HepG2 (cell line): ENCODE results near the gene CFAP221. TPM values are rescaled to one million over a fixed set of nuclear protein-coding genes. Genes with fewer than 3 reads are reported as not detected.
"Not testable (repeated sequence)": the region's sequence is repeated elsewhere in the genome, so short reads cannot be mapped to it uniquely, and the experiment has no call there.

Experiments used
- ATAC-seq: fragments of 200-7000 bp; cut with Tn5 transposase; 3 replicates; pipeline ENCODE4 v1.9.1; 2020; ENCODE audit warnings: mild to moderate bottlenecking, moderate library complexity
- BruUV-seq: library from RNA; stranded (reverse); fragments of 400-500 nt; replicated peaks from 2 replicates; lab custom pipeline; 2021; lab: Mats Ljungman, UMichigan
- CTCF ChIA-PET: fragments of 300-600 bp; formaldehyde crosslinking; extraction: SDS; loops from one replicate; lab custom pipeline; 2021; ENCODE audit warnings: low total read pairs, inconsistent platforms, low intra/inter-chr PET ratio; lab: Yijun Ruan, JAX
- POLR2A ChIA-PET: fragments of 350-600 bp; sonication (Branson Sonifier 250); formaldehyde crosslinking; loops from one replicate; lab custom pipeline; 2020; ENCODE audit warnings: antibody characterized with exemption, inconsistent platforms; lab: Yijun Ruan, JAX
- DNase-seq: peaks from one replicate; pipeline ENCODE4 v3.0.0-alpha.2; 2015; ENCODE audit warnings: low spot score
- FAIRE-seq: peaks from 3 replicates; lab custom pipeline; 2011; peaks lifted over from hg19 to GRCh38; lab: Jason Lieb, UNC
- H2AFZ ChIP-seq: one replicate; pipeline ENCODE4 v1.6.1; 2011; ENCODE audit warnings: low read length, inconsistent platforms
- H3K27ac ChIP-seq: fragments of 300-600 bp; 3 replicates; pipeline ENCODE4 v1.8.0; 2011; ENCODE audit warnings: mixed run types, mild to moderate bottlenecking, mixed read lengths, low read length, inconsistent platforms; ENCODE audit not compliant: insufficient read depth; ENCODE audit errors: extremely low read length
- H3K27me3 ChIP-seq, 2 experiments: fragments of 200-600 bp in 1 of 2; 2 replicates in 1 of 2; 3 replicates in 1 of 2; pipeline versions ENCODE4 v1.6.0 to v1.8.0; 2011; ENCODE audit warnings: low read length in 2 of 2, mild to moderate bottlenecking in 2 of 2, moderate library complexity in 2 of 2, inconsistent platforms in 1 of 2; ENCODE audit not compliant: insufficient read depth in 2 of 2, control insufficient read depth in 1 of 2
- H3K36me3 ChIP-seq, 2 experiments: fragments of 200-600 bp in 1 of 2; replicated peaks in 1 of 2; 2 replicates in 1 of 2; 3 replicates in 1 of 2; pipeline versions ENCODE4 v1.5.1 to v1.8.0; 2011; ENCODE audit warnings: low read length in 2 of 2, inconsistent platforms in 1 of 2; ENCODE audit not compliant: insufficient read depth in 2 of 2, control insufficient read depth in 1 of 2
- H3K4me1 ChIP-seq: 2 replicates; pipeline ENCODE4 v1.5.1; 2012; ENCODE audit warnings: low read length, inconsistent platforms; ENCODE audit not compliant: insufficient read depth
- H3K4me2 ChIP-seq: 2 replicates; pipeline ENCODE4 v1.6.0; 2011; ENCODE audit warnings: low read depth, low read length, inconsistent platforms
- H3K4me3 ChIP-seq, 3 experiments: fragments of 200-600 bp in 1 of 3; sonication (generic), shearing (Covaris generic) in 1 of 3; replicated peaks in 1 of 3; 2 replicates each; pipeline ENCODE4 v1.5.1; 2011 to 2016; ENCODE audit warnings: low read length in 3 of 3, inconsistent platforms in 2 of 3, low read depth in 2 of 3, mild to moderate bottlenecking in 2 of 3, control low read depth in 1 of 3, mixed read lengths in 1 of 3; ENCODE audit not compliant: insufficient read depth in 1 of 3
- H3K79me2 ChIP-seq: one replicate; pipeline ENCODE4 v1.6.1; 2011; ENCODE audit warnings: low read length, inconsistent platforms; ENCODE audit not compliant: insufficient read depth
- H3K9ac ChIP-seq: 2 replicates; pipeline ENCODE4 v1.6.0; 2011; ENCODE audit warnings: mild to moderate bottlenecking, low read depth, low read length, inconsistent platforms; ENCODE audit not compliant: insufficient read depth
- H3K9me3 ChIP-seq: 2 replicates; pipeline ENCODE4 v1.5.1; 2012; ENCODE audit warnings: mild to moderate bottlenecking, low read length
- H4K20me1 ChIP-seq: 2 replicates; pipeline ENCODE4 v1.6.0; 2011; ENCODE audit warnings: inconsistent platforms, mild to moderate bottlenecking, low read length, moderate library complexity; ENCODE audit not compliant: insufficient read depth
- FOXA1 ChIP-seq, 2 experiments: fragments of 450-650 bp in 1 of 2; sonication (generic) in 1 of 2; formaldehyde crosslinking in 1 of 2; IDR thresholded peaks; 2 replicates each; pipeline versions ENCODE4 v1.4.0 to v1.6.1; 2016 to 2020; ENCODE audit warnings: missing genetic modification reagents in 1 of 2
- FOXA3 ChIP-seq: IDR thresholded peaks from 2 replicates; pipeline ENCODE4 v1.6.1; 2016; ENCODE audit warnings: missing genetic modification reagents, missing compliant biosample characterization
- HNF4A ChIP-seq: sonication (generic); formaldehyde crosslinking; IDR thresholded peaks from 2 replicates; pipeline ENCODE4 v1.4.0; 2020; ENCODE audit warnings: missing genetic modification reagents
- HOXA3 ChIP-seq: sonication (generic); formaldehyde crosslinking; IDR thresholded peaks from 2 replicates; pipeline ENCODE4 v1.5.0; 2020; ENCODE audit warnings: missing genetic modification reagents
- IKZF5 ChIP-seq: IDR thresholded peaks from 2 replicates; pipeline ENCODE4 v1.6.1; 2018; ENCODE audit warnings: missing genetic modification reagents, mild to moderate bottlenecking, missing compliant biosample characterization
- PATZ1 ChIP-seq: sonication (generic); formaldehyde crosslinking; IDR thresholded peaks from 2 replicates; pipeline ENCODE4 v1.4.0; 2020; ENCODE audit warnings: missing genetic modification reagents
- SALL1 ChIP-seq: sonication (generic); formaldehyde crosslinking; IDR thresholded peaks from 2 replicates; pipeline ENCODE4 v1.8.0; 2022; ENCODE audit warnings: mild to moderate bottlenecking, missing genetic modification reagents
- SP4 ChIP-seq: sonication (generic); formaldehyde crosslinking; IDR thresholded peaks from 2 replicates; pipeline ENCODE4 v1.8.1; 2023; ENCODE audit warnings: mild to moderate bottlenecking, missing genetic modification reagents
- ZMYM4 ChIP-seq: sonication (generic); formaldehyde crosslinking; IDR thresholded peaks from 2 replicates; pipeline ENCODE4 v1.8.1; 2023; ENCODE audit warnings: mild to moderate bottlenecking, missing genetic modification reagents
- ZNF329 ChIP-seq: sonication (generic); formaldehyde crosslinking; IDR thresholded peaks from 2 replicates; pipeline ENCODE4 v1.9.0; 2021; ENCODE audit warnings: low read depth, mild to moderate bottlenecking, missing genetic modification reagents
- ZNF501 ChIP-seq: sonication (generic); formaldehyde crosslinking; IDR thresholded peaks from 2 replicates; pipeline ENCODE4 v1.5.1; 2020; ENCODE audit warnings: mild to moderate bottlenecking, moderate library complexity, missing genetic modification reagents
- ZNF644 ChIP-seq: IDR thresholded peaks from 2 replicates; pipeline ENCODE4 v1.6.1; 2016; ENCODE audit warnings: low read depth
- WGBS: methylation state at CpG from one replicate; pipeline ENCODE4 v1.1.6; 2017; ENCODE audit warnings: low lambda C conversion rate; 5-methylcytosine and 5-hydroxymethylcytosine counted together
- in situ Hi-C: cut with HindIII; loops from 2 replicates; pipeline ENCODE4 v1.10.0; 2017; ENCODE audit warnings: low pct_unique_long_range_greater_than_20kb; ENCODE audit not compliant: extremely low pct_ligation_motif_present
- intact Hi-C: fragments of 100-400 bp; cut with micrococcal nuclease; formaldehyde crosslinking; loops from one replicate; pipeline ENCODE4 v1.10.0; 2022; ENCODE audit not compliant: unreplicated experiment
- polyA plus RNA-seq, 8 experiments: library from polyadenylated mRNA; depleted of rRNA in 3 of 8; stranded (reverse) in 7 of 8; unstranded in 1 of 8; fragments of >200 nt; fragmentation: Illumina TruSeq in 4 of 8; extraction: Trizol in 4 of 8; gene quantifications; 2 replicates each; pipeline versions ENCODE4 v1.2.1 to v1.2.3, GENCODE V29; 2011 to 2016; ENCODE audit warnings: low read depth in 4 of 8, missing spikeins in 1 of 8, mixed read lengths in 1 of 8; ENCODE audit not compliant: insufficient read depth in 1 of 8
- total RNA-seq, 5 experiments: library from RNA; depleted of rRNA; stranded (reverse); fragments of >200 nt; fragmentation: Illumina TruSeq; extraction: Trizol; gene quantifications; 2 replicates each; pipeline ENCODE4 v1.2.3, GENCODE V29; 2016; ENCODE audit warnings: low read depth in 1 of 5
- TF ChIP-seq, protein P1 (sequence below): sonication (generic); formaldehyde crosslinking; IDR thresholded peaks from 2 replicates; pipeline ENCODE4 v1.4.0; 2020; ENCODE audit warnings: missing genetic modification reagents, borderline replicate concordance
- TF ChIP-seq, protein P2 (sequence below): sonication (generic); formaldehyde crosslinking; IDR thresholded peaks from 2 replicates; pipeline ENCODE4 v1.5.0; 2020; ENCODE audit warnings: mild to moderate bottlenecking, missing genetic modification reagents, borderline replicate concordance

Gene CFAP221
- total and polyA plus RNA-seq, 2 of the 13 experiments (the other 11 are each of a cell fraction or from before 2014, with no cell fraction given): not detected

DNA sequence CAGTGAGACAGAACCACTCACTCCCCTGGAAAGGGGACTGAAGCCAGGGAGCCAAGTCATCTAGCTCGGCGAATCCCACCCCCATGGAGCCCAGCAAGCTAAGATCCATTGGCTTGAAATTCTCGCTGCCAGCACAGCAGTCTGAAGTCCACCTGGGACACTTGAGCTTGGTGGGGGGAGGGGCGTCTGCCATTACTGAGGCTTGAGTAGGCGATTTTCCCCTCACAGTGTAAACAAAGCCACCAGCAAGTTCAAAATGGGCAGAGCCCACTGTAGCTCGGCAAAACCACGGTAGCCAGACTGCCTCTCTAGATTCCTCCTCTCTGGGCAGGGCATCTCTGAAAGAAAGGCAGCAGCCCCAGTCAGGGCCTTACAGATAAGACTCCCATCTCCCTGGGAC lies 74.5 kb downstream of the CFAP221 start:
- Histone ChIP-seq H3K4me2 (peak overlapping the region; percentile 57), H3K4me1 (peaks cover 11% of the 10 kb centered on the region), H2AFZ (peak overlapping the region; percentile 42), H3K4me3 (peak overlapping the region in 1 of 3 experiments; percentile 37; a peak in 2 of 6 replicates), H3K9me3 (peaks cover 15% of the 10 kb centered on the region)
- H3K27me3 ChIP-seq; H4K20me1 ChIP-seq; BruUV-seq; DNase-seq; intact Hi-C loops; H3K9ac ChIP-seq; H3K27ac ChIP-seq; POLR2A ChIA-PET; in situ Hi-C loops; FAIRE-seq; ATAC-seq; H3K79me2 ChIP-seq; H3K36me3 ChIP-seq; CTCF ChIA-PET; TF ChIP-seq FOXA1 (IDR thresholded peaks at IDR 0.05): not testable (repeated sequence)
- 0% methylated on average over 5 of the region's 7 CpGs for WGBS
- TF ChIP-seq ZNF329 (CRISPR knock-in tag) (0 out of 2 replicates have a peak, but pooled peaks have one; percentile 20), ZMYM4 (CRISPR knock-in tag) (0 out of 2 replicates have a peak, but pooled peaks have one; percentile 37), ZNF644 (CRISPR knock-in tag) (0 out of 2 replicates have a peak, but pooled peaks have one; percentile 9), ZNF501 (CRISPR knock-in tag) (0 out of 2 replicates have a peak, but pooled peaks have one; percentile 47), PATZ1 (0 out of 2 replicates have a peak, but pooled peaks have one; percentile 20), SP4 (CRISPR knock-in tag) (0 out of 2 replicates have a peak, but pooled peaks have one; percentile 1), FOXA1 (CRISPR knock-in tag; IDR thresholded peaks at IDR 0.05) (peak; percentile 61), HOXA3 (CRISPR knock-in tag) (peak; percentile 58), IKZF5 (CRISPR knock-in tag) (0 out of 2 replicates have a peak, but pooled peaks have one; percentile 19), HNF4A (peak; percentile 69), SALL1 (peak; percentile 25; the same call in 1 of the 2 replicates), FOXA3 (CRISPR knock-in tag) (peak; percentile 57; the same call in 1 of the 2 replicates)
- TF ChIP-seq, protein P1, sequence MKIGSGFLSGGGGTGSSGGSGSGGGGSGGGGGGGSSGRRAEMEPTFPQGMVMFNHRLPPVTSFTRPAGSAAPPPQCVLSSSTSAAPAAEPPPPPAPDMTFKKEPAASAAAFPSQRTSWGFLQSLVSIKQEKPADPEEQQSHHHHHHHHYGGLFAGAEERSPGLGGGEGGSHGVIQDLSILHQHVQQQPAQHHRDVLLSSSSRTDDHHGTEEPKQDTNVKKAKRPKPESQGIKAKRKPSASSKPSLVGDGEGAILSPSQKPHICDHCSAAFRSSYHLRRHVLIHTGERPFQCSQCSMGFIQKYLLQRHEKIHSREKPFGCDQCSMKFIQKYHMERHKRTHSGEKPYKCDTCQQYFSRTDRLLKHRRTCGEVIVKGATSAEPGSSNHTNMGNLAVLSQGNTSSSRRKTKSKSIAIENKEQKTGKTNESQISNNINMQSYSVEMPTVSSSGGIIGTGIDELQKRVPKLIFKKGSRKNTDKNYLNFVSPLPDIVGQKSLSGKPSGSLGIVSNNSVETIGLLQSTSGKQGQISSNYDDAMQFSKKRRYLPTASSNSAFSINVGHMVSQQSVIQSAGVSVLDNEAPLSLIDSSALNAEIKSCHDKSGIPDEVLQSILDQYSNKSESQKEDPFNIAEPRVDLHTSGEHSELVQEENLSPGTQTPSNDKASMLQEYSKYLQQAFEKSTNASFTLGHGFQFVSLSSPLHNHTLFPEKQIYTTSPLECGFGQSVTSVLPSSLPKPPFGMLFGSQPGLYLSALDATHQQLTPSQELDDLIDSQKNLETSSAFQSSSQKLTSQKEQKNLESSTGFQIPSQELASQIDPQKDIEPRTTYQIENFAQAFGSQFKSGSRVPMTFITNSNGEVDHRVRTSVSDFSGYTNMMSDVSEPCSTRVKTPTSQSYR (CRISPR knock-in tag): peak; percentile 96
- TF ChIP-seq, protein P2, sequence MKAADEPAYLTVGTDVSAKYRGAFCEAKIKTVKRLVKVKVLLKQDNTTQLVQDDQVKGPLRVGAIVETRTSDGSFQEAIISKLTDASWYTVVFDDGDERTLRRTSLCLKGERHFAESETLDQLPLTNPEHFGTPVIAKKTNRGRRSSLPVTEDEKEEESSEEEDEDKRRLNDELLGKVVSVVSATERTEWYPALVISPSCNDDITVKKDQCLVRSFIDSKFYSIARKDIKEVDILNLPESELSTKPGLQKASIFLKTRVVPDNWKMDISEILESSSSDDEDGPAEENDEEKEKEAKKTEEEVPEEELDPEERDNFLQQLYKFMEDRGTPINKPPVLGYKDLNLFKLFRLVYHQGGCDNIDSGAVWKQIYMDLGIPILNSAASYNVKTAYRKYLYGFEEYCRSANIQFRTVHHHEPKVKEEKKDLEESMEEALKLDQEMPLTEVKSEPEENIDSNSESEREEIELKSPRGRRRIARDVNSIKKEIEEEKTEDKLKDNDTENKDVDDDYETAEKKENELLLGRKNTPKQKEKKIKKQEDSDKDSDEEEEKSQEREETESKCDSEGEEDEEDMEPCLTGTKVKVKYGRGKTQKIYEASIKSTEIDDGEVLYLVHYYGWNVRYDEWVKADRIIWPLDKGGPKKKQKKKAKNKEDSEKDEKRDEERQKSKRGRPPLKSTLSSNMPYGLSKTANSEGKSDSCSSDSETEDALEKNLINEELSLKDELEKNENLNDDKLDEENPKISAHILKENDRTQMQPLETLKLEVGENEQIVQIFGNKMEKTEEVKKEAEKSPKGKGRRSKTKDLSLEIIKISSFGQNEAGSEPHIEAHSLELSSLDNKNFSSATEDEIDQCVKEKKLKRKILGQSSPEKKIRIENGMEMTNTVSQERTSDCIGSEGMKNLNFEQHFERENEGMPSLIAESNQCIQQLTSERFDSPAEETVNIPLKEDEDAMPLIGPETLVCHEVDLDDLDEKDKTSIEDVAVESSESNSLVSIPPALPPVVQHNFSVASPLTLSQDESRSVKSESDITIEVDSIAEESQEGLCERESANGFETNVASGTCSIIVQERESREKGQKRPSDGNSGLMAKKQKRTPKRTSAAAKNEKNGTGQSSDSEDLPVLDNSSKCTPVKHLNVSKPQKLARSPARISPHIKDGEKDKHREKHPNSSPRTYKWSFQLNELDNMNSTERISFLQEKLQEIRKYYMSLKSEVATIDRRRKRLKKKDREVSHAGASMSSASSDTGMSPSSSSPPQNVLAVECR: 0 out of 2 replicates have a peak, but pooled peaks have one; percentile 38
